HG02678 (cell line): ENCODE data around the gene TPGS1.

Experiments
- ATAC-seq: cut with Tn5 transposase; IDR thresholded peaks from one replicate; pipeline ENCODE4 v1.9.1; 2021; ENCODE audit warnings: mild to moderate bottlenecking, moderate library complexity; ENCODE audit not compliant: unreplicated experiment

Gene TPGS1

DNA sequence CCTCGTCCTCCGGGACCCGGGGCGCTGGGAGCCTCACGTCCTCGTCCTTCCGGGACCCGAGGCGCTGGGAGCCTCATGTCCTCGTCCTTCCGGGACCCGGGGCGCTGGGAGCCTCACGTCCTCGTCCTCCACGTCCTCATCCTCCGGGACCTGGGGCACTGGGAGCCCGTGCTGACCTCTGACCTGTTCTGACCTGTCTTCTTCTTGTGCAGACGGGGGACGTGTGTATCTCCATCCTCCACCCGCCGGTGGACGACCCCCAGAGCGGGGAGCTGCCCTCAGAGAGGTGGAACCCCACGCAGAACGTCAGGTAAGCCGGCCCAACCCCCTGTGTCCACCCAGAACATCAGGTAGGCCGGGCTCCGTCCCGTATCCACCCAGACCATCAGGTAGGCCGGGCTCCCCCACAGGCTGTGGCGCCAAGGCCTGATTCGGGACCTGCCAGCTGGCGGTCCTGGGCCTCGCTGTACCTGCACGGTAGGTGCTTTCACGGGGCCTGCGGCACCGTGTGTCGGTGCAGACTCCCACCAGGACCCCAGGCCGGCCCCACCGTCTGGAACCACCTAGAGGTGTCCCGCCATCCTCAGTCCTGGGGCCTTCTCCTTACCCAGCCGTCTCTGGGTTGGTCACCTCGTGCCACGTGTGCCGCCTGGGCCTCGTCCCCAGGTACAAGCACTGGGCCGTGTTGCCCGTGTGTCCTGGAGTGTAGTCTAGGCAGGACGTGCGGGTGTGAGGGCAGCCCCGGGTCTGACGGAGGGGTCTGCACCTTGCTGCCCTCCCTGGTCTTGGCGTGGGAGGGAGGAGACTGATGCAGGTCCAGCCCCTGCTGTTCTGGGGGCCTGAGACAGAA lies 29.0 kb downstream of the TPGS1 start:
- no peak for ATAC-seq

- ATAC-seq: no peak
These were observed 29.6 kb downstream of the TPGS1 start for GRCh38 chr19:536881-537404.

DNA sequence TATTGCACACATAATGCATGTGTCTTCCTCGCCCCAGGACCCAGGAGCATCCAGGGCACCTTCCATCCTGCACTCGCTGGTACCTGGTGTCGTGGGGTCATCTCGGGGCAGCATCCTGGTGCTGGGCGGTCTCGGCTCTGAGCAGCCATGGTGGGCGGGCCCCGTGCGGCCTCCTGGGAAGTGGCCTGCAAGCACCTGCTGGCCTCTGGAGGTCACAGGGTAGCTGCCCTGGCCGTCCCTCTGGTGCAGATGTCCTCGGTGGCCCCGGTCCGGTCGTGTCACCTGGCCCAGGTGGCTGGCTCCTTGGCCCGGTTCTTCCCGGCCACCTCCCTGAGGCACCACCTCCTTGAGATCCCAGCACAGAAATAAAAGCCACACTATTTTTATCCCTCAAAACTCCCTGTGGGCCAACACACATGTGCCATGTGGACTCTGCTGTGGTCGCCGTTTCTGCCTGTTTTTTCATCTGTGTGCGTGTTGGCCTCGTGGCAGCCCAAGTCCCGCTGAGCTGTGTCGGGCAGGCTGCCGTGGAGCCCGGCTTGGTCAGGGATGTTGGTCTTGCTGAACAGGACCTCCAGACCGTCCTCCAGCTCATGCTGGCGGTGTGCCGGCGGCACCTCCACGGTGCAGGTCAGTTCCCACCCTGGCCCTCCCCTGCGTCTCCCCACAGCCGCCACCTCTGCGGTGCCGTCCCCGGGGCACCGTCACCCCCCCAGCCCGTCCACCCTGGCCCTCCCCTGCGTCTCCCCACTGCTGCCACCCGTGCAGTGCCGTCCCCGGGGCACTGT lies 31.5 kb downstream of the TPGS1 start:
- ATAC-seq: no peak

GRCh38 chr19:539429-540030 lies 32.2 kb downstream of the TPGS1 start:
- no peak for ATAC-seq

DNA sequence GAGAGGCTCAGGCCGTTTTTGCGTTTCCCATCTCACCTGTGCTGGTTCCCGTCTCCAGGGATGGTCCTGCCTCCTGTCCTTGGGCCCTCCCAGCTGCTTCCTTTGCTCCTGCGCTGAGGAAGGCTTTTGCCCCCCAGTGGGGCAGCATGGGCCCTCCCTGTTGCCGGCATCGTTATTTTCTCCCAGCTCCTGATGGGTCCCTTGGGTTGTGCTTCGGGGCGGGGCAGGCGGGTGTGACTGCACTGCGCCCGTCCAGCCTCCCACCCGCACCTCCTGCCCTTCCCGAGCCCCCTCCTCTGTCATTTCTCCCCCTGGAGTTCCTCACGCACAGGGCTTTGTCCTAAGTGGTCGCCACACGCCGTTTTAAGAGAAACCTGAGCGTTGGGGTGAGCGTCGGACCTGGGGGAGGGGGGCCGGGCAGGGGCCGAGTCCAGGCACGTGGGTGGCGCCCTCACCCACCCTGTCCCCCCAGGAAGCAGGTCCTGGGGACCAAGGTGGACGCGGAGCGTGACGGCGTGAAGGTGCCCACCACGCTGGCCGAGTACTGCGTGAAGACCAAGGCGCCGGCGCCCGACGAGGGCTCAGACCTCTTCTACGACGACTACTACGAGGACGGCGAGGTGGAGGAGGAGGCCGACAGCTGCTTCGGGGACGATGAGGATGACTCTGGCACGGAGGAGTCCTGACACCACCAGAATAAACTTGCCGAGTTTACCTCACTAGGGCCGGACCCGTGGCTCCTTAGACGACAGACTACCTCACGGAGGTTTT lies 33.8 kb downstream of the TPGS1 start:
- ATAC-seq: no peak

GRCh38 chr19:541699-542098 lies 34.4 kb downstream of the TPGS1 start:
- no peak for ATAC-seq

DNA sequence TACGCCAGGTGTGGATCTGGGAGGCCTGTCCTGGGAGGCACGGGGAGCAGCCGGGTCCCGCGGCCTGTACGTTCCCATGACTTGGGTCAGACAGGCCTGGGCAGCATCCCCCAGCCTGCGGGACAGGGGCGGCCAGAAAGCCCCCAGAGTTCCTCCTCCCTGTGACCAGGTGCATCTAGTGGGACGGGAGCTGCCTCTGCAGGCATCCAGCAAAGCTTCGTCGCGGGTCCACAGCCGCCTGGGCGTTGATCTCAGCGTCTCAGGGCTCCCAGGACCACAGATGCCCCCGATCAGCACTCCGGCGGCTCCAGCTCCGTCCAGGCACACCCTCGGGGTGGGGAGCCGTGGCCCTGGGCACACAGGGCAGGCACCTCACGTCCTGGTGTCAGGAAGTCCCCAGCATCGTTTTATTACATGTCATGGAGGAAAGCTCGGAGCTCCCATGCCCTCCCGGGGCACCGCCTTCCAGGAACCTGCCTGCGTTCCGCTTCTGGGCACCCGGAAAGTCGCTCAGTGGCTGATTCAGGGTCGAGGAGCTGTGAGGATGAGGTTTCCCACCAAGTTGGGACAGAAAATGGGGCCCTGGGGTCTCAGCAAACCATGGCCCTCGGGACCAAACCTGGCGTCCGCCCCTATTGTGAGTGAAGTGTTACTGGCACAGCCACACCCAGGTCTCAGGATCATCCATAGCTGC lies 35.0 kb downstream of the TPGS1 start:
- ATAC-seq: no peak

- ATAC-seq: no peak
These were observed 36.8 kb downstream of the TPGS1 start, which contains the start of gene GZMM for GRCh38 chr19:543910-544608. Gene GZMM (plus strand): TSS chr19:544053. CDS start chr19:544072, 19 bp downstream.

DNA sequence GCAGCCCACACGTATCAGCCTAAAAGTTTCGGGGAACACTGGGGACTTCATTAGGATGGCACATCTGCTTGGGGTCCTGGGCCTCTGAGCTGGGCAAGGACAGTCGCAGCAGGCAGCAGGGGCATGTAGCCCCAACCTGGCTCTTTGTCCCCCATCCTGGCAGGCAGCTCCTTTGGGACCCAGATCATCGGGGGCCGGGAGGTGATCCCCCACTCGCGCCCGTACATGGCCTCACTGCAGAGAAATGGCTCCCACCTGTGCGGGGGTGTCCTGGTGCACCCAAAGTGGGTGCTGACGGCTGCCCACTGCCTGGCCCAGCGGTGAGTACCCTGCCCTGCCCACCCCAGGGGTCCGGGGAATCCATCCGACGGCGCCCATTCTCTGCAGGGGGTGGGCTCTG lies 39.8 kb downstream of the TPGS1 start:
- ATAC-seq: no peak

DNA sequence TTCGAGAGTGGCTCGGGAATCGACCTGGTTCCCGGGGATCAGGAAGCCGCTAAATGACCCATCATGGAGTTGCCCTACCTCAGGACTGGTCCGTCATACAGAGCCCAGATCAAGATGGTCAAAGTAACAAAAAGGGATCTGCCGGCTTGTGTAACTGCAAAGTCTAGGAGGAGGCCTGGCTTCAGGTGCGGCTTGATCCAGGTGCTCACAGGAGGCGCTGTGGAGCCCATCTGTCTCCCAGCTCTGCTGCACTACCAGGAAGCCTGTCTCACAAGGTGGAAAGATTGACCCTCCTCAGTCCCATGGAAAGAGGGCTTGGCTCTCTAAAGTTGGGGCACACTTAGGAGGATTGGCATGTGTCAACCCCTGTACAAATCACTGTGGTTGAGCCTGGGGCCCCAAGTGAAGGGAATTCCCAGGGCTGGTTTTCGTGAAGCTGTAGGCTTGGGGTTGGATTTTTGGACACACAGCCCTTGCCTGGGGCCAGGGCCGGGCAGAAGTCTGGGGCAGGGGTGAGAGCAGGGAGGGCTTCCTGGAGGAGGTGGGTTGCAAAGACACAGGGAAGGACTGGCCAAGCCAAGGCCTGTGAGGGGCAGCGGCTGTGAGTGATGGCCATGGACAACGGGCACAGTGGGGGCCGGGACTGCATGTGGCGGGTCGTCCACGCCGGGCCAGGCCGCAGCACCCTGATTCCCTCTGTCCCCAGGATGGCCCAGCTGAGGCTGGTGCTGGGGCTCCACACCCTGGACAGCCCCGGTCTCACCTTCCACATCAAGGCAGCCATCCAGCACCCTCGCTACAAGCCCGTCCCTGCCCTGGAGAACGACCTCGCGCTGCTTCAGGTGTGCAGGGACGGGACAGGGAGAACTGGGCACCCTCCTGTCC lies 40.8 kb downstream of the TPGS1 start:
- no peak for ATAC-seq

- ATAC-seq: no peak
These were observed 41.9 kb downstream of the TPGS1 start for GRCh38 chr19:548886-549830.

DNA sequence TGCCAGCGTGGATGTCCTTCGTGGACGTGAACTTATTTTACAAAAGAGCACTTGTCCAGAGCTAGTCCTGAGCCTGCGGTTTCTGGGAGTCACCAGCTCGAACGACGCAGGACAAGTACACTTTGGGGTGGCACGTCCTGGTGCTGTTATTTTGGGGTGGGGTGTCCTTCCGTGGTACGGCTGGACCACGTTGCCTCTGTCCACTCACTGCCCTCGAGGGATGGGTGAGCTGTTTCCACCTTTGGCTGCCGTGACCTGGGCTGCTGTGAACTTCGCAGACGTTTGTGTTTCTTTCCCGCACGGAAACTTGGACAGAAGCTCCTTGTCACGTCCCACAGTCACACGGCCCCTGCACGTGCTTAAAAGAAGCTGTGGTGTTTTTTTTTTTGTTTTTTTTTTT lies 47.5 kb downstream of the TPGS1 start:
- no peak for ATAC-seq

DNA sequence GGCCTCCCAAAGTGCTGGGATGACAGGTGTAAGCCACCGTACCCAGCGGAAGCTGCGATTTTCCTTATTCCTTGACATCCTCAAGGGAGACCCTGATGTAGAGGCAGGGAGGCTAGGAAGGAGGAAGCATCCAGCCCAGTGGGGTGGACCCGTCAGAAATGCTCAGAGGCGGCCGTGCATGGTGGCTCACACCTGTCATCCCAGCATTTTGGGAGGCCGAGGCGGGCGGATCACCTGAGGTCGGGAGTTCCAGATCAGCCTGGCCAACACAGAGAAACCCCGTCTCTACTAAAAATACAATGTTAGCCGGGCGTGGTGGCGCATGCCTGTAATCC lies 48.1 kb downstream of the TPGS1 start:
- no peak for ATAC-seq

GRCh38 chr19:556611-557382 lies 49.5 kb downstream of the TPGS1 start:
- ATAC-seq: no peak

- ATAC-seq: no peak
These were observed 51.6 kb downstream of the TPGS1 start for GRCh38 chr19:558770-559439.

DNA sequence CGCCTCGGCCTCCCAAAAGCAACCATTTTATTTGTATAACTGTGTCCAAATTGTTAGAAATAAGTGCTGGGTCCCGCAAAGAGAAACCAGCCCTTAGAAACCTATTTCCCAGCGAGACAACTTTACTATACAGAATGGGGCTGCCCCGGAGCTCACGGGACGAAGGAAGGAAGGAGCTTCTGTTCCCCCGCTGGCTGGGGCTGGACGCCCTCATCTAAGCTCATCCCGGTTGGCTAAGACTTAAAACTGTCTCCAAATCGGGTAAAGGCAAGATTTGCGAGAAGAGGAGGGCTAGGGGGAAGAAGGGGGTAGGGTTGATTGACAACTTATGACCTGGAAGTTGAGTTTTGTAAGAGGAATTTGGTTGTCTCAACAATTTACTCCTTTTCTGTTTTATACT lies 52.8 kb downstream of the TPGS1 start:
- no peak for ATAC-seq
